Measurements from ENCODE around the gene SEMA5A.
A peak's percentile ranks its signal among the peaks of the same experiment; 100 is the strongest.

The SEMA5A gene

GRCh38 chr5:9201011-9201410 lies 344.9 kb downstream of the SEMA5A start:
- TF ChIP-seq CTCF (IDR thresholded peaks at IDR 0.05; ENCODE audit: extremely low read depth, insufficient read depth, missing control alignments): no peak
- DNase-seq (ENCODE audit: low spot score): no peak
- in situ Hi-C loops (cut with MboI; ENCODE audit: low pct_unique_long_range_greater_than_20kb, low sequenced_read_pairs, unreplicated experiment): loop anchor here (25.0 kb wide), 2 partner anchors 339 to 1264 kb away; no protein-coding TSS in a partner anchor

GRCh38 chr5:9198394-9198793 lies 347.5 kb downstream of the SEMA5A start:
- in situ Hi-C loops (cut with MboI; ENCODE audit: low pct_unique_long_range_greater_than_20kb, low sequenced_read_pairs, unreplicated experiment): no loop called here
- no peak for TF ChIP-seq CTCF (IDR thresholded peaks at IDR 0.05; ENCODE audit: extremely low read depth, insufficient read depth, missing control alignments)
- no peak for DNase-seq (ENCODE audit: low spot score)

- in situ Hi-C loops (cut with MboI; ENCODE audit: low pct_unique_long_range_greater_than_20kb, low sequenced_read_pairs, unreplicated experiment): no loop called here
- DNase-seq (ENCODE audit: low spot score): peak; percentile 60
- TF ChIP-seq CTCF (IDR thresholded peaks at IDR 0.05; ENCODE audit: extremely low read depth, insufficient read depth, missing control alignments): no peak
These were observed 348.0 kb downstream of the SEMA5A start for GRCh38 chr5:9197881-9198260.

- no peak for TF ChIP-seq CTCF (IDR thresholded peaks at IDR 0.05; ENCODE audit: extremely low read depth, insufficient read depth, missing control alignments)
- DNase-seq (ENCODE audit: low spot score): no peak
- in situ Hi-C loops (cut with MboI; ENCODE audit: low pct_unique_long_range_greater_than_20kb, low sequenced_read_pairs, unreplicated experiment): no loop called here
These were observed 349.3 kb downstream of the SEMA5A start for GRCh38 chr5:9196403-9197227.

- in situ Hi-C loops (cut with MboI; ENCODE audit: low pct_unique_long_range_greater_than_20kb, low sequenced_read_pairs, unreplicated experiment): no loop called here
- no peak for DNase-seq (ENCODE audit: low spot score)
- no peak for TF ChIP-seq CTCF (IDR thresholded peaks at IDR 0.05; ENCODE audit: extremely low read depth, insufficient read depth, missing control alignments)
These were observed 351.4 kb downstream of the SEMA5A start for GRCh38 chr5:9194509-9194908.

- no peak for TF ChIP-seq CTCF (IDR thresholded peaks at IDR 0.05; ENCODE audit: extremely low read depth, insufficient read depth, missing control alignments)
- in situ Hi-C loops (cut with MboI; ENCODE audit: low pct_unique_long_range_greater_than_20kb, low sequenced_read_pairs, unreplicated experiment): no loop called here
- no peak for DNase-seq (ENCODE audit: low spot score)
These were observed 353.6 kb downstream of the SEMA5A start for GRCh38 chr5:9192266-9192665.

Data from GM13977 (cell line).